Measurements from ENCODE around the gene ABCC4.

Gene ABCC4

GRCh38 chr13:95235974-95236373 lies 65.3 kb downstream of the ABCC4 start:
- TF ChIP-seq CTCF (IDR thresholded peaks at IDR 0.05; ENCODE audit: extremely low read depth, missing control alignments) = no peak
- DNase-seq (ENCODE audit: low spot score) = no peak

- no peak for DNase-seq (ENCODE audit: low spot score)
- no peak for TF ChIP-seq CTCF (IDR thresholded peaks at IDR 0.05; ENCODE audit: extremely low read depth, missing control alignments)
Observed at GRCh38 chr13:95235199-95235756, 66.0 kb downstream of the ABCC4 start.

GRCh38 chr13:95234242-95234641 lies 67.0 kb downstream of the ABCC4 start:
- no peak for DNase-seq (ENCODE audit: low spot score)

GRCh38 chr13:95233026-95233635 lies 68.1 kb downstream of the ABCC4 start:
- no peak for TF ChIP-seq CTCF (IDR thresholded peaks at IDR 0.05; ENCODE audit: extremely low read depth, missing control alignments)
- no peak for DNase-seq (ENCODE audit: low spot score)

More at GRCh38 chr13:95234242-95234641, 67.0 kb downstream of the ABCC4 start:
- no peak for TF ChIP-seq CTCF (IDR thresholded peaks at IDR 0.05; ENCODE audit: extremely low read depth, missing control alignments)

DNA sequence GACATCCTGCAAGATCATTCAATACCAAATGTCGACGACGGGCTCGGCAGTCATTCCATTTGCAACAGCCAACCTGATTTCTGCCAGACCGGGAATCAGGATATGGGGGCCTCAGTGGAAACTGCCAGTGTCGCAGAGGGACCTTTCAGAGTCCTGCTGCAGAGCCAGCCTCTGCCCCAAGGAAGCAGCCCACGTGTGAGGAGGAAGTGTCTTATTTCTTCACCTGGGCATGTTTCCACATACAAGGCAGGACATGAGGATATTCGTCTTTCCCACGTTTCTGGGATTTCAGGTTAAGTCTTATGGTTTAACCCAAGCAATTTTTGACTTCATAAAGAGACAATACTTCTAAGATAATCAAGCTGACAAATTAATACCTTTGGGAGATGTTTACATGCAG lies 69.9 kb downstream of the ABCC4 start:
- DNase-seq (ENCODE audit: low spot score) = no peak
- no peak for TF ChIP-seq CTCF (IDR thresholded peaks at IDR 0.05; ENCODE audit: extremely low read depth, missing control alignments)

- no peak for DNase-seq (ENCODE audit: low spot score)
- TF ChIP-seq CTCF (IDR thresholded peaks at IDR 0.05; ENCODE audit: extremely low read depth, missing control alignments) = no peak
Observed at GRCh38 chr13:95229855-95230254, 71.4 kb downstream of the ABCC4 start.

GRCh38 chr13:95228130-95228529 lies 73.1 kb downstream of the ABCC4 start:
- TF ChIP-seq CTCF (IDR thresholded peaks at IDR 0.05; ENCODE audit: extremely low read depth, missing control alignments) = no peak
- no peak for DNase-seq (ENCODE audit: low spot score)

Data from GM20000 (cell line).